Endometrial microvascular endothelial cells (primary cell): ENCODE measurements around the gene KIR2DL4. TPM values are rescaled to one million over a fixed set of nuclear protein-coding genes. Genes with fewer than 3 reads are reported as not detected.
"Not testable (repeated sequence)": the region's sequence is repeated elsewhere in the genome, so short reads cannot be mapped to it uniquely, and the experiment has no call there.

ENCODE experiments used
- in situ Hi-C: cut with HindIII; loops from 2 replicates; pipeline ENCODE4 v1.10.0; 2017; ENCODE audit warnings: low sequenced_read_pairs, low pct_unique_long_range_greater_than_20kb; ENCODE audit errors: inconsistent ontology term
- total RNA-seq: library from RNA; depleted of rRNA; stranded (reverse); fragments of >200 nt; gene quantifications from one replicate; pipeline ENCODE4 v1.2.3, GENCODE V29; 2015; ENCODE audit errors: inconsistent ontology term

KIR2DL4 gene
- not detected for total RNA-seq

DNA sequence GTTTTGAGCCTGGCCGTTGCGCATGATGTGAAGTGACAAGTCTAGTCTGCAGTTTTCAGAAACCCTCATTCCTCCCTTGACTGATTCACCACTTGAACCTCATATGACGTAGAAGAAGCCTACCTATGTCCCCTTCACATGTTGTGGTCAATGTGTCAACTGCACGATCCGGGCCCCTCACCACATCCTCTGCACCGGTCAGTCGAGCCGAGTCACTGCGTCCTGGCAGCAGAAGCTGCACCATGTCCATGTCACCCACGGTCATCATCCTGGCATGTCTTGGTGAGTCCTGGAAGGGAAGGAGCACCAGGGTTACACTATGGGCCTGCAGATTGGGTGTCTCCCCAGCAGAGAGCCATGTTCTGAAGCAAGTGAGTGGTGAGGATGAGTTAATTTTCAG, at the start of gene KIR2DL4:
Gene KIR2DL4, plus strand, starts transcription at position 201 of the 400 bp plus-strand sequence. Its CDS starts 42 bp downstream, at position 243.
- in situ Hi-C loops, result no loop called here

DNA sequence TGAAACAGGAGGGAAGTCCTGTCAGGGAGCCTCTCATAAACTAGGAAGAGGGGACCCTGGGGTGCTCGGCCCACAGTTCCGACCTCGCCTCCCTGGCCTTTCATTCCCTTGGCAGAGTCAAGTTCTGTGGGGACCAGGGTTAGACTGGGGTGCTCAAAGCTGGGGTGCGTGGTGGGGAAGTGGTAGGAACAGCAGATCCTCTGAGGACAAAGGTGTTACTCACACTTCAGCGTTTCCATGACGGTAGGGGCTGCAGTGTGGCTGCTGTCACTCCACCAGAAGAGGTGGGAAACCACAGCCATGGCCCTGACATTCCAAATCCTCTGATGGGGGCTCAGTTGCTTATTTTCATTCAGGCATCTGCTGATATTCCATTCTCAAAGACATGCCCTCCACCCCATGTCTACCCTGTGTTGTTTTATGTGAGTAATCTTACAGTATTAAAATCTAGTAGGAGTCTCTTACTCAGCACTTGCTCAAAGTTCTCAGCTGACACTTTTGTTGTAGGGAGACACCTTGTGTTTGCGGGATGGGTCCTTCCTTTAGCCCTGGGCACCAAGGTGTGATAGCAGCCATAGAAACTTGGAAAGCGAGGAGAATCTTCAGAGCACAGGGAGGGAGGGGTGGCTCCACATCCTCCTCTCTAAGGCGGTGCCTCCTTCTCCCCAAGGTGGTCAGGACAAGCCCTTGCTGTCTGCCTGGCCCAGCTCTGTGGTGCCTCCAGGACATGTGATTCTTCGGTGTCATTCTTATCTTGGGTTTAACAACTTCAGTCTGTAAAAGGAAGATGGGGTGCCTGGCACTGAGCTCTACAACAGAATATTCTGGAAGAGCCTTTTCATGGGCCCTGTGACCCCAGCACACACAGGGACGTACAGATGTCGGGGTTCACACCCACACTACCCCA, 47.0 kb upstream of the KIR2DL4 start:
- in situ Hi-C loops, result not testable (repeated sequence)

DNA sequence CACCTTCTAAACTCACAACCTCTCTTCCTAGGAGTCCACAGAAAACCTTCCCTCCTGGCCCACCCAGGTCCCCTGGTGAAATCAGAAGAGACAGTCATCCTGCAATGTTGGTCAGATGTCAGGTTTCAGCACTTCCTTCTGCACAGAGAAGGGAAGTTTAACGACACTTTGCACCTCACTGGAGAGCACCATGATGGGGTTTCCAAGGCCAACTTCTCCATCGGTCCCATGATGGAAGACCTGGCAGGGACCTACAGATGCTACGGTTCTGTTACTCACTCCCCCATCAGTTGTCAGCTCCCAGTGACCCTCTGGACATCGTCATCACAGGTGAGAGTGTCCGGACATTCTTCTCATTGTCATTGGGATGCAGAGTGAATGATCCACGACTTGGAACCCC, 44.8 kb upstream of the KIR2DL4 start:
- in situ Hi-C loops, result not testable (repeated sequence)

DNA sequence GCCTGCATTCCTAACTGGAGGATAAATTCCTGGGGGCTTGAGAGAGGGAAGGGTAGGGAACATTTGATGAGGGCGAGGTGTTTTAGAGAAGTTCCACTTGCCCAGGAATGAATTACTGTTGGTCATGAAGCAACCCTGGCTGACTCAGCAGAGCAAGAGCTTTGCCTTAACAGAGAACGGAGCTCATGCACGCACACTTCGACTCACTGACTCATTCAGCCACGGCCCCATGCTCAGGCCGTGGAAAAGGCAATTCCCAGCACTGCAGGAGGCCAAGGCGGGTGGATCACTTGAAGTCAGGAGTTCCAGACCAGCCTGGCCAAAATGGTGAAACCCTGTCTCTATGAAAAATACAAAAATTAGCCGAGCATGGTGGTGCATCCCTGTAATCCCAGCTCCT, 39.2 kb upstream of the KIR2DL4 start:
- in situ Hi-C loops, result not testable (repeated sequence)

DNA sequence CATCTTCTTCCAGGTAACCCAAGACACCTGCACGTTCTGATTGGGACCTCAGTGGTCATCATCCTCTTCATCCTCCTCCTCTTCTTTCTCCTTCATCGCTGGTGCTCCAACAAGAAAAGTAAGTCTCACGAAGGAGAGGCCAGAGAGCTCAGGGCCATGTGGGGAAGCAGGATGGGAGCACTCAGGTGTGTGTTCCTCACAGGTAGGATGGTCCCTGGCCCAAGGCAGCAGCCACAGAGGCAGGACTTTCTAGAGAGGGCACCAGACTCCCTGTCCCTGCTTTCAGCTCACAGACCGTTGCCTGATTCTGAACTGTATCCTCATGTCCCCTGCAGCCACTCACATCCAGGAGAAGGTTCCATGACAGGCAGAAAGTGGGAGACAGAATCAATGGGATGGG, 36.9 kb upstream of the KIR2DL4 start:
- in situ Hi-C loops, result not testable (repeated sequence)

DNA sequence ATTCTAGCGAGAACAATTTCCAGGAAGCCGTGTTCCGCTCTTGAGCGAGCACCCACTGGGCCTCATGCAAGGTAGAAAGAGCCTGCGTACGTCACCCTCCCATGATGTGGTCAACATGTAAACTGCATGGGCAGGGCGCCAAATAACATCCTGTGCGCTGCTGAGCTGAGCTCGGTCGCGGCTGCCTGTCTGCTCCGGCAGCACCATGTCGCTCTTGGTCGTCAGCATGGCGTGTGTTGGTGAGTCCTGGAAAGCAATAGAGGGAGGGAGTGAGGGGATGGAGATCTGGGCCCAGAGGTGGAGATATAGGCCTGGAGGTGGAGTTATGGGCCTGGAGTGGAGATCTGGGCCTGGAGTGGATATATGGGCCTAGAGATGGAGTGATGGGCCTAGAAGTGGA, 33.8 kb upstream of the KIR2DL4 start, which contains the start of gene KIR2DL1:
Gene KIR2DL1, plus strand, starts transcription at position 148 of the 400 bp plus-strand sequence. Its CDS starts 58 bp downstream, at position 206.
- in situ Hi-C loops, result not testable (repeated sequence)

DNA sequence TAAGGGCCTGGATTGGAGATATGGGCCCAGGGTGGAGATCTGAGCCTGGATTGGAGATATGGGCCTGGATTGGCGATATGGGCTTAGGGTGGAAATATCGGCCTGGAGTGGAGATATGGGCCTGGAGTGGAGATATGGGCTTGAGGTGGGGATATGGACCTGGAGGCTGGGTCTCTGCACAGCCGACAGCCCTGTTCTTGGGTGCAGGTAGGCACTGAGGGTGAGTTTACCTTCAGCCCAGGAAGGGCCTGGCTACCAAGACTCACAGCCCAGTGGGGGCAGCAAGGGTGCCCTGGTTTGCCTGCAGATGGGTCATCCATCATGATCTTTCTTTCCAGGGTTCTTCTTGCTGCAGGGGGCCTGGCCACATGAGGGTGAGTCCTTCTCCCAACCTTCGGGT, 32.9 kb upstream of the KIR2DL4 start:
- in situ Hi-C loops, result not testable (repeated sequence)

DNA sequence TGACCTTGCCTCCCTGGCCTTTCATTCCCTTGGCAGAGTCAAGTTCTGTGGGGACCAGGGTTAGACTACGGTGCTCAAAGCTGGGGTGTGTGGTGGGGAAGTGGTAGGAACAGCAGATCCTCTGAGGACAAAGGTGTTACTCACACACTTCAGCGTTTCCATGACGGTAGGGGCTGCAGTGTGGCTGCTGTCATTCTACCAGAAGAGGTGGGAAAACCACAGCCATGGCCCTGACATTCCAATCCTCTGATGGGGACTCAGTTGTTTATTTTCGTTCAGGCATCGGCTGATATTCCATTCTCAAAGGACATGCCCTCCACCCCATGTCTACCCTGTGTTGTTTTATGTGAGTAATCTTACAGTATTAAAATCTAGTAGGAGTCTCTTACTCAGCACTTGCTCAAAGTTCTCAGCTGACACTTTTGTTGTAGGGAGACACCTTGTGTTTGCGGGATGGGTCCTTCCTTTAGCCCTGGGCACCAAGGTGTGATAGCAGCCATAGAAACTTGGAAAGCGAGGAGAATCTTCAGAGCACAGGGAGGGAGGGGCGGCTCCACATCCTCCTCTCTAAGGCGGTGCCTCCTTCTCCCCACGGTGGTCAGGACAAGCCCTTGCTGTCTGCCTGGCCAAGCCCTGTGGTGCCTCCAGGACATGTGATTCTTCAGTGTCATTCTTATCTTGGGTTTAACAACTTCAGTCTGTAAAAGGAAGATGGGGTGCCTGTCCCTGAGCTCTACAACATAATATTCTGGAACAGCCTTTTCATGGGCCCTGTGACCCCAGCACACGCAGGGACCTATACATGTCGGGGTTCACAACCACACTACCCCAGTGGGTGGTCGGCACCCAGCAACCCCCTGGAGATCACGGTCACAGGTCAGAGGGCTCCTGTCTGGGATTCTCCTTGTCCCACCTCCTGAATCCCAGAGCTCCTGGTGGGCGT, 32.1 kb upstream of the KIR2DL4 start:
- in situ Hi-C loops, result not testable (repeated sequence)

DNA sequence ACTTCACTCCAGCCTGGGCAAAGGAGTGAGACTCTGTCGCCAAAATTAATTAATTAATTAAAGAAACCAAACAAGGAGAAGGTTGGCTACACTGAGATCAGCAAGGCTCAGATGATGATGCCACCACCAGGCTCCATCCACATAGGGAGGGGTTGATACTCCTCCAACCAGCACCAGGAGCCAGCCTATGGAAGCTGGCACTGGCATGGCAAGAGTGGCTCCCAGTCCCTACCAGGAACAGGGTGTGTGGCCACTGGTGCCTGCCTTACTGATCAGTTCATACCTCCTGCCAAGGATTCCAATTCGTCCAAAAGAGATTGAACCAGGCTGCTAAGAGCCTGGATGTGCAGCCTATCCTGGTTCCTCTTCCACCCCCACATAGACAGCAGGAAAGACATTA, 30.7 kb upstream of the KIR2DL4 start:
- in situ Hi-C loops, result not testable (repeated sequence)

DNA sequence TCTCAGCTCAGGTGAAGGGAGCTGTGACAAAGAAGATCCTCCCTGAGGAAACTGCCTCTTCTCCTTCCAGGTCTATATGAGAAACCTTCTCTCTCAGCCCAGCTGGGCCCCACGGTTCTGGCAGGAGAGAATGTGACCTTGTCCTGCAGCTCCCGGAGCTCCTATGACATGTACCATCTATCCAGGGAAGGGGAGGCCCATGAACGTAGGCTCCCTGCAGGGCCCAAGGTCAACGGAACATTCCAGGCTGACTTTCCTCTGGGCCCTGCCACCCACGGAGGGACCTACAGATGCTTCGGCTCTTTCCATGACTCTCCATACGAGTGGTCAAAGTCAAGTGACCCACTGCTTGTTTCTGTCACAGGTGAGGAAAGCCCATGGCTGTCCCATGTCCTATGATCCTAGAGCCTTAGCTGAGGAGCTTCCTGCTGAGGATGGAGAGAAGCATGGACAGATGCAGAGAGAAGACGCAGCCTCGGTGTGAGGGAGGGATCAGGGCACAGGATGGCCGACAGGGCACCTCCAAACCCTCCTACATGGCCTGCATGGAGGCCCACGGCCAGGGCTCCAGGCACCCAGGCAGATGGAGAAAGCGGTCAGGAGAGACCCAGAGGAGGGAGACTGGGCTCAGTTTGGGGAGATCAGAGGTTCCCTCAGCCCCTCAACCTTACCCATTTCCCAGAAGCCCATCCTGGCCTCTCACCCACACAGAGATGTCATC, 28.2 kb upstream of the KIR2DL4 start:
- in situ Hi-C loops, result not testable (repeated sequence)

DNA sequence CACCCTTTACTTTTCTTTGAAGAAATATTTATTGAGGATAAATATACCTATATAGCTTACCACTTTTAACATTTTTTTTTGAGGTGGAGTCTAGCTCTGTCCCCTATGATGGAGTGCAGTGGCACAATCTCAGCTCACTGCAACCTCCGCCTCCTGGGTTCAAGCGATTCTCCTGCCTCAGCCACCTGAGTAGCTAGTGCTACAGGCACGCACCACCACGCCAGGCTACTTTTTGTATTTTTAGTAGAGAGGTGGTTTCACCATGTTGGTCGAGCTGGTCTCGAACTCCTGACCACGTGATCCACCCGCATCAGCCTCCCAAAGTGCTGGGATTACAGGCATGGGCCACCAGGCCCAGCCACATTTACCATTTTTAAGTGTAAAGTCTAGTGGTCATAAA, 27.6 kb upstream of the KIR2DL4 start:
- in situ Hi-C loops, result not testable (repeated sequence)

DNA sequence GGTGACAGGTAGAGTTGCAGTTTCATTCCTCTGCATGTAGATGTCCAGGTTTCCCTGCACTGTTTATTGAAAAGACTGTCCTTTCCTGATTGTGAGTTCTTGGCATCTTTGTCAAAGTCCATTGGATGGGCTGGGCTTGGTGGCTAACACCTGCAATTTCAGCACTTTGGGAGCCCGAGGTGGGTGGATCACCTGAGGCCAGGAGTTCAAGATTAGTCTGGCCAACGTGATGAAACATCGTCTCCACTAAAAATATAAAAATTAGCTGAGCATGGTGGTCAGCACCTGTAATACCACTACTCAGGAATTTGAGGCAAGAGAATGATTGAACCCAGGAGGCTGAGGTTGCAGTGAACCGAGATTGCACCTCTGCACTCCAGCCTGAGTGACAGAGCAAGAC, 25.6 kb upstream of the KIR2DL4 start:
- in situ Hi-C loops, result not testable (repeated sequence)

DNA sequence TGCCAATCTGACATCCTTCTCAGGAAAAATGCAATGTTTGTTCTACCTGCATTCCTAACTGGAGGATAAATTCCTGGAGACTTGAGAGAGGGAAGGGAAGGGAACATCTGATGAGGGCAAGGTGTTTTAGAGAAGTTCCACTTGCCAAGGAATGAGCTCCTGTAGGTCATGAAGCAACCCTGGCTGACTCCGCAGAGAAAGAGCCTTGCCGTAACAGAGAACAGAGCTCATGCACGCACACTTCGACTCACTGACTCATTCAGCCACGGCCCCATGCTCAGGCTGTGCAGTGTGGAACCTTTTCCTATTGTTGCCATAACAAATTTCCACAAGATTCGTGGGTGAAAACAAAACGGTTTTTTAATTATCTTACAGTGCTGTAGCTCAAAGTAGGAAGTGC, 24.5 kb upstream of the KIR2DL4 start:
- in situ Hi-C loops, result not testable (repeated sequence)

DNA sequence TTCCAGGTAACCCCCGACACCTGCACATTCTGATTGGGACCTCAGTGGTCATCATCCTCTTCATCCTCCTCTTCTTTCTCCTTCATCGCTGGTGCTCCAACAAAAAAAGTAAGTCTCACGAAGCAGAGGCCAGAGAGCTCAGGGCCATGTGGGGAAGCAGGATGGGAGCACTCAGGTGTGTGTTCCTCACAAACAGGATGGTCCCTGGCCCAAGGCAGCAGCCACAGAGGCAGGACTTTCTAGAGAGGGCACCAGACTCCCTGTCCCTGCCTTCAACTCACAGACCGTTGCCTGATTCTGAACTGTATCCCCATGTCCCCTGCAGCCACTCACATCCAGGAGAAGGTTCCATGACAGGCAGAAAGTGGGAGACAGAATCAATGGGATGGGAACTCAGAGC, 20.5 kb upstream of the KIR2DL4 start:
- in situ Hi-C loops, result not testable (repeated sequence)

DNA sequence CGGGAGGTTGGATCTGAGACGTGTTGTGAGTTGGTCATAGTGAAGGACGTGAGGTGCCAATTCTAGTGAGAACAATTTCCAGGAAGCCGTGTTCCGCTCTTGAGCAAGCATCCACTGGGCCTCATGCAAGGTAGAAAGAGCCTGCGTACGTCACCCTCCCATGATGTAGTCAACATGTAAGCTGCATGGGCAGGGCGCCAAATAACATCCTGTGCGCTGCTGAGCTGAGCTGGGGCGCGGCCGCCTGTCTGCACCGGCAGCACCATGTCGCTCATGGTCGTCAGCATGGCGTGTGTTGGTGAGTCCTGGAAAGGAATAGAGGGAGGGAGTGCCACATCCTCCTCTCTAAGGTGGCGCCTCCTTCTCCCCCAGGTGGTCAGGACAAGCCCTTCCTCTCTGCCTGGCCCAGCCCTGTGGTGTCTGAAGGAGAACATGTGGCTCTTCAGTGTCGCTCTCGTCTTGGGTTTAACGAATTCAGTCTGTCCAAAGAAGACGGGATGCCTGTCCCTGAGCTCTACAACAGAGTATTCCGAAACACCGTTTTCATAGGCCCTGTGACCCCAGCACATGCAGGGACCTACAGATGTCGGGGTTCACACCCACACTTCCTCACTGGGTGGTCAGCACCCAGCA, 17.2 kb upstream of the KIR2DL4 start:
- in situ Hi-C loops, result not testable (repeated sequence)

DNA sequence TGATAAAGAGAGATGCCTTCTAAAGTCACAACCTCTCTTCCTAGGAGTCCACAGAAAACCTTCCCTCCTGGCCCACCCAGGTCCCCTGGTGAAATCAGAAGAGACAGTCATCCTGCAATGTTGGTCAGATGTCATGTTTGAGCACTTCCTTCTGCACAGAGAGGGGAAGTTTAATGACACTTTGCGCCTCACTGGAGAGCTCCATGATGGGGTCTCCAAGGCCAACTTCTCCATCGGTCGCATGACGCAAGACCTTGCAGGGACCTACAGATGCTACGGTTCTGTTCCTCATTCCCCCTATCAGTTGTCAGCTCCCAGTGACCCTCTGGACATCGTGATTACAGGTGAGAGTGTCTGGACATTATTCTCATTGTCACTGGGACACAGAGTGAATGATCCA, 15.3 kb upstream of the KIR2DL4 start:
- in situ Hi-C loops, result not testable (repeated sequence)

DNA sequence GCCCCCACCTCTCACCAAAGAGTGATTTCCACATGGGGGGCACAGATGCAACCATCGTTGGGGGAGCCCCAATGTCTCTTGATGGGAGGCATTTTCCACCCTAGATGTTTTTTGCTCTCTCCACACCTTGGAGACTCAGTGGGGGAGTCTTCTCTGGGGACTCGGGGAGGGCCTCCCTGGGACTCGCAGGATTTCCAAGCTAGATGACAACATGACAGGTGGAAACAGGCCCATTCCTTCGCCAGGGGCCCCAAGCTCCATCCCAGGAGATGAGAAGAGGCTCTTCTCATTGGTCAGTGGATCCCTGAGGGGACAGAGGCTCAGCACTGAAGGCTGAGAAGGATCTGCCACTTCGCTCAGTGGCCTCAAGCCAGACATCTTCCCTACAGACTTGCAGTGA, 12.7 kb upstream of the KIR2DL4 start:
- in situ Hi-C loops, result no loop called here

DNA sequence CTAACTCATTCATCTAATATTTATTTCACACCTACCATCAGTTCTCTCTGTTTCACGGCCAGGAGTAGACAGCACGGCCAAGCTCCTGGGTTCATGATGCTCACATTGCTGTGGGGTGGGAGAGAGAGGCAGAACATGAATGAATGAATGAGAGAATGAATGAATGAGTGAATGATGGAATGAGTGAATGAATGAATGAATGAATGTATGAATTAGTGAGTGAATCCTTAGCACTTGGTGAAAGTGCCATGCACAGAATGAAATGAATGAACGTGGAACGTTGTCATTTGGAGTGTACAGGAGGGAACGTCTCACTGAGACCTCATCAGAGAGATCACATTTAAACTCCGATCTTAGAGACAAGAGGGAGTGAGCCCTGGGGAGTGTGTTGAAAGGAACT, 11.9 kb upstream of the KIR2DL4 start:
- in situ Hi-C loops, result no loop called here
